GM12878 (cell line): ENCODE results near the gene CDH16.

Experiments
- ELK1 ChIP-seq: IDR thresholded peaks from 2 replicates; pipeline ENCODE4 v1.6.1; 2012; ENCODE audit warnings: low read depth, low read length, improper control_type of control experiment
- MYC ChIP-seq: IDR thresholded peaks from 2 replicates; pipeline ENCODE4 v1.6.1; 2011; ENCODE audit warnings: mild to moderate bottlenecking, low read length, moderate library complexity, inconsistent platforms; ENCODE audit not compliant: insufficient read depth, insufficient replicate concordance, insufficient read length, severe bottlenecking
- RUNX3 ChIP-seq: IDR thresholded peaks from 2 replicates; pipeline ENCODE4 v1.6.1; 2012; ENCODE audit warnings: low read length, inconsistent platforms
- SREBF2 ChIP-seq: IDR thresholded peaks from 2 replicates; pipeline ENCODE4 v1.6.1; 2012; ENCODE audit warnings: mild to moderate bottlenecking, low read length

GRCh38 chr16:66915041-66915440 is 3.6 kb downstream of the CDH16 start:
- TF ChIP-seq RUNX3 (no peak), ELK1 (no peak), SREBF2 (no peak), MYC (no peak)
